HEK293 (cell line): ENCODE data around the gene SYNGR4.
A peak's percentile ranks its signal among the peaks of the same experiment; 100 is the strongest.

Source experiments
- CTCF ChIP-seq: fragments of 450-650 bp; formaldehyde crosslinking; IDR thresholded peaks from 2 replicates; pipeline ENCODE4 v1.5.1; 2016; ENCODE audit warnings: missing biosample characterization, missing genetic modification characterization
- GFI1B ChIP-seq: fragments of 450-650 bp; formaldehyde crosslinking; IDR thresholded peaks from 2 replicates; pipeline ENCODE4 v1.5.1; 2016; ENCODE audit warnings: missing biosample characterization, missing genetic modification characterization
- REPIN1 ChIP-seq: fragments of 450-650 bp; formaldehyde crosslinking; IDR thresholded peaks from 2 replicates; pipeline ENCODE4 v1.5.1; 2017; ENCODE audit warnings: missing biosample characterization, missing genetic modification characterization, low read depth
- SCRT1 ChIP-seq: fragments of 450-650 bp; formaldehyde crosslinking; IDR thresholded peaks from 2 replicates; pipeline ENCODE4 v1.5.1; 2016; ENCODE audit warnings: missing biosample characterization, missing genetic modification characterization, borderline replicate concordance
- ZNF114 ChIP-seq: fragments of 450-650 bp; formaldehyde crosslinking; IDR thresholded peaks from 2 replicates; pipeline ENCODE4 v1.5.0; 2017; ENCODE audit warnings: missing biosample characterization, missing genetic modification characterization
- ZNF121 ChIP-seq: fragments of 450-650 bp; formaldehyde crosslinking; IDR thresholded peaks from 2 replicates; pipeline ENCODE4 v1.5.1; 2016; ENCODE audit warnings: missing biosample characterization, missing genetic modification characterization
- ZNF280D ChIP-seq: fragments of 450-650 bp; formaldehyde crosslinking; IDR thresholded peaks from 2 replicates; pipeline ENCODE4 v1.5.1; 2016; ENCODE audit warnings: missing biosample characterization, missing genetic modification characterization
- ZNF350 ChIP-seq: fragments of 450-650 bp; formaldehyde crosslinking; IDR thresholded peaks from 2 replicates; pipeline ENCODE4 v1.5.0; 2017; ENCODE audit warnings: missing biosample characterization, mild to moderate bottlenecking, missing genetic modification characterization

- TF ChIP-seq GFI1B (tag by site-specific recombination) (no peak), CTCF (tag by site-specific recombination) (peak; percentile 96), ZNF121 (tag by site-specific recombination) (no peak), ZNF350 (no peak), ZNF280D (no peak), REPIN1 (tag by site-specific recombination) (no peak), SCRT1 (tag by site-specific recombination) (no peak), ZNF114 (no peak)
These were observed 30.4 kb upstream of the SYNGR4 start for GRCh38 chr19:48333467-48334384.
